Measurements from ENCODE around the gene CTNNBL1. TPM values are rescaled to one million over a fixed set of nuclear protein-coding genes. Genes with fewer than 3 reads are reported as not detected.

The CTNNBL1 gene
- total RNA-seq, 4 donors from 2014 or later: 35.9 to 53.1 (median 39.2) TPM

GRCh38 chr20:37894454-37894853 is 200.6 kb downstream of the CTNNBL1 start:
- TF ChIP-seq CTCF (IDR thresholded peaks at IDR 0.05; ENCODE audit: low read depth): no peak

DNA sequence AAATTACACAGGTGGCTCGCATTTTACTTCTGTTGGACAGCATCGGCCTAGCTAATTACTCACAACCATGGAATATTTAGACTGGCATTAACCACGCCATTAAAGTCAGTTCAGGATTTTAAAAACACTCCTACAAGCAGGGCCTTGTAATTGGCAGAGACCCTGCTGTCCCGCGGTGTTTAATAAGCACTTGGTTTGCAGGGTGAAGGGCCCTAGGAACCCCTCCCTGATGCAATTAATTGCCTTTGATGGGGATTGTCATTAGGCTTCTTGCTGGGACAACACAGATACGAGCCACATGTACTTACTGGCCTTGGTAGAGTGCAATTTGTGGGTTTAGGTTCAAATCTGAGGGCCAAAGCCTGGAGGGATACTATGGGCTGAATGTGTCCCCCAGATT is 201.3 kb downstream of the CTNNBL1 start:
- TF ChIP-seq CTCF (IDR thresholded peaks at IDR 0.05; ENCODE audit: low read depth): no peak

DNA sequence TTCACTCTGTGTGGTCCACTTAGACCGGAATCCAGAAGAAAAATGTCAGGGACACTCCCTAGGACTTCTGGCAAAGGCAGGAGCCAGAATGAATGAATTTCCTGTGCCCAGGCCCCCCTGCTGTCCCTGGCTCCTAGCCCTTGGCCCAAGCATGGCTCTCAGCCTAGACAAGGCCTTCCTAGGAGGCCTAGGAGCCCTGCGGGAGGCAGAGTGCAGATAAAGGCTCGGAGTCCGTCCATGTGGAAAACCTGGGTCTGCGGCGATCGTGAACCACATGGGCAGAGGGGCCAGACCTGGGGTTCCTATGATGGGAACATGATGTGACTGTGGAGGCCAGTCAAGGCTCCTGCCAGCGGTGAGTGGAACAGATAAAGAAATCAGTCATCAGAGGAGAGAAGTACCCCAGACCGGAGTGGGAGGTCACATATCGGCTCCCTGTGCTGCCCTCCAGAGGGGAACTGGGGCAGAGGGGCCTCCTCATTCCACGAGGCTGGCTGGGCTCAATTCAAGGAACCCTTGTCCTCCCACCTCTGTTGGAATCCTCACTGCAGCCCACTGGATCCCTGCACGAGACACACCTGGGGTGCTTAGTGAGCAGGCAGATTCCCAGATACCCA is 203.2 kb downstream of the CTNNBL1 start:
- TF ChIP-seq CTCF (IDR thresholded peaks at IDR 0.05; ENCODE audit: low read depth): no peak

DNA sequence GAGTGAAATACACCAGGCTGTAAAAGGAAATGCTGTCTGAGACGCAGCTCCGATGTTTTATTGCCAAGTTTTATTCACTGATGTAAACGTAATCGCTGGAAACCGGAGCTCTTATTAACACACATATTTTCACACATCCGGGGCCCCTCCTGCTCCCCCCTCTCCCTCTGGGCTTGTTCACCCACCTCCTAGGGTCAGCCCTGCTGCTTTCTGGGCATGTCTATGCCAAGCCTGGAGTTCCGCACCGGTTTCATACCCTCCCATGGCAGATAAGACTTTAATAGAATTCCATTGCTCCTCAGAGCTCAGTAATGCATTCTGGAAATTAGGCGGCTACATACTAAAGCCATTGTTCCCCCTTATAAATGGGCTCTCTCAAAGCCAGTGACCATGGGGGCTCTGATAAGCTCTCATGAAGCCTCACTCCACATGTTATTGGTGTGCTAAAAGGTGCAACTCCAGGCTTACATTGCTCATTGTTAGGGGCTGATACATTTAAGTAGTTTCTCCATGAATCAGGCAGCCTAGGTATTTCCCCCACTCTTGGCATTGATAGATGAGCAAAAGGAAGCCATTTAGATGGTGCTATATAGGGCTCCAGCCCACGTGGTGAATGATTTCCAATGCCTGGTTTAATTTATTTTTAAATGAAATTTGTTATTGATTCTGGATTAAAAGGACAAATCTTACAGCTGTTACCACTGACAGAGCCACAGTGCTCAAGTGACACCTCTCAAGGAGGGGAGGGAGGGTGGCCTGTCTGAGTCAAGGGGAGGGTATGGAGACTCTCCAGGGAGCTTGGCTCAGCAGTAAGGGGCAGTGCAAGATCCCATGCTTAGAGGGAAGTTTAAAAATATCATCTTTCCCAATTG is 204.6 kb downstream of the CTNNBL1 start:
- TF ChIP-seq CTCF (IDR thresholded peaks at IDR 0.05; ENCODE audit: low read depth): no peak

- TF ChIP-seq CTCF (IDR thresholded peaks at IDR 0.05; ENCODE audit: low read depth): no peak
Observed at GRCh38 chr20:37899105-37900045, 205.5 kb downstream of the CTNNBL1 start.

- TF ChIP-seq CTCF (IDR thresholded peaks at IDR 0.05; ENCODE audit: low read depth): no peak
Observed at GRCh38 chr20:37901240-37901639, 207.4 kb downstream of the CTNNBL1 start.

Data from subcutaneous adipose tissue (tissue), 4 donors.